ENCODE results near the gene PHPT1. TPM values are rescaled to one million over a fixed set of nuclear protein-coding genes. Genes with fewer than 3 reads are reported as not detected.

Gene PHPT1
- total and polyA plus RNA-seq, 2 of the 13 experiments (the other 11 are each of a cell fraction or from before 2014, with no cell fraction given) = 189 to 192 TPM

GRCh38 chr9:136849960-136850865, 1.0 kb downstream of the PHPT1 start (continued):
- TF ChIP-seq ZNF687 (CRISPR knock-in tag; IDR thresholded peaks at IDR 0.05) (peak; percentile 4), FOXJ3 (CRISPR knock-in tag; IDR thresholded peaks at IDR 0.05; ENCODE audit: borderline replicate concordance) (no peak), ZBTB20 (CRISPR knock-in tag; IDR thresholded peaks at IDR 0.05; ENCODE audit: borderline replicate concordance, low read depth) (no peak), SOX13 (IDR thresholded peaks at IDR 0.05) (no peak), SOX13 (CRISPR knock-in tag; conservative IDR thresholded peaks at IDR 0.05 in 1 of 2, IDR thresholded peaks at IDR 0.05 in 1 of 2) (0 out of 4 replicates have a peak, but pooled peaks of 1 of the 2 experiments have one; percentile 64), ZNF564 (CRISPR knock-in tag; IDR thresholded peaks at IDR 0.05) (no peak), ZNF776 (CRISPR knock-in tag; IDR thresholded peaks at IDR 0.05) (no peak), MYC (CRISPR knock-in tag; IDR thresholded peaks at IDR 0.05; ENCODE audit: borderline replicate concordance) (no peak), ATF3 (CRISPR knock-in tag; IDR thresholded peaks at IDR 0.05) (0 out of 2 replicates have a peak, but pooled peaks have one; percentile 5), ZNF556 (CRISPR knock-in tag; IDR thresholded peaks at IDR 0.05; ENCODE audit: borderline replicate concordance) (peak; percentile 37; the same call in 1 of the 2 replicates), KDM2A (CRISPR knock-in tag; IDR thresholded peaks at IDR 0.05; ENCODE audit: borderline replicate concordance, low read depth) (0 out of 2 replicates have a peak, but pooled peaks have one; percentile 13), ZNF605 (CRISPR knock-in tag; IDR thresholded peaks at IDR 0.05) (peak; percentile 63; the same call in 1 of the 2 replicates), ZNF598 (CRISPR knock-in tag; IDR thresholded peaks at IDR 0.05; ENCODE audit: borderline replicate concordance) (0 out of 2 replicates have a peak, but pooled peaks have one; percentile 19)

Data from HepG2 (cell line).